GM18511 (cell line): ENCODE measurements around the gene KCNN3.
"Not testable (repeated sequence)": the region's sequence is repeated elsewhere in the genome, so short reads cannot be mapped to it uniquely, and the experiment has no call there.

Source experiments
- ATAC-seq: cut with Tn5 transposase; IDR thresholded peaks from one replicate; pipeline ENCODE4 v1.9.1; 2021; ENCODE audit warnings: mild to moderate bottlenecking, moderate library complexity; ENCODE audit not compliant: unreplicated experiment

The KCNN3 gene

DNA sequence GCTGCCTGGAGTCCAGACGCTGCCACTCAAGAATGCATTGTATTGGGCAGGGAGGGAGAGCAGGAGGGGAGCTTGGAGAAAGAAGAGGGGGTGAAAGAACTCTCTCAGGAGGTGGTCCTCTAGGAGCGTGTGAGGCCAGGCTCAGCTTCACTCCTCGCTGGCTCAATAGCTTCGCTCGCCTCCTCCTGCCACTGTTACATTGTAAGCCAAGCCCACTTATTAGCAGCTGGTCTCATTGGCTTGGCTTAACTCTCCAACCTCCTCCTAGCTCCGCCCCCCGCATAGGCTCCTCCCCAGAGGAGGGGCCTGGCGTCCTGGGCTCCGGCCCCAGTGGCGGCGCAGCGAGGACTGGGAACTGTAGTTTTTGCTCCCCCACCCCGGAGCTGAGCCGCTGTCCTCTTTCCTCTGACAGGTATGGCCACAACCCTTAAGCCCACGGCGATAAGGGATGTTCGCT lies at the start of gene KCNN3:
KCNN3 (minus strand) TSS at position 167 of the 457 bp plus-strand sequence. CDS start 317 bp downstream, outside the sequence.
- ATAC-seq, result peak; percentile 80

DNA sequence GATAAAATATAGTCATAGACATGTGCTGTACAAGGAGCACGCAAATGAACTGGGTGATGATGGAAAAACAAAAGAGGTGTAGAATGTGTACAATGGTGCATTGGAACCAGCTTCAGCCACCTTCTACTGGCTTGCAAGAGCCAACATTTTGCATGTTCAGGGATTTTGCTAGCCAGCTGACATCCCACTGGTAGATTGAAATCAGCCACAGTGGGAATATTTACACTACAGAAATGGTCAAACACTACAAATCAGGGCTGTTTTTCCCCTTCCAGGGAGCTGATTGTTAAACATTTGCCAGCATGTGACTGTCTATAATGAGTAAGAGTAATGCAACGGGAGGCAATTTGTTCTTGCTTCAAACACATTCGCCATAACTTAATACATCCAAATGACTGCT lies 43.2 kb upstream of the KCNN3 start:
- no peak for ATAC-seq

DNA sequence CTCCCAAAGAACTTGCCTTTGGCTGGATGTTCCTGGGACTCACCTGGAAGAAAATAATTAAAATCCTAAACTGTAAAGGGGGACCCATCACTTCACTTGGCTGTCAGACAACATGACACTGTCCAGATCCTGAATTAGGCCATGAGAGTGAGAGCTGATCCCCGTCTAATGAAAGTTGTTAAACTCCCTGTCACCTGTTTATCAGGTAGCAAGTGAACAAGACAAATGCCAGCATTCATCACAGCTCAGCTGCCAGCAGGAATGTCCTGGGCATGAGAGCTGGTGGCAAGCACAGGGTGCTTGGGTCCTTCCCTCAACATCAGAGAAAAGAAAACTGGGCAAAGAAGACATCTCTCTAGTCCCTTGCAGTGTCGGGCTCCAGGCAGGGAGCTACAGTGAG lies 42.7 kb upstream of the KCNN3 start:
- ATAC-seq, result no peak

DNA sequence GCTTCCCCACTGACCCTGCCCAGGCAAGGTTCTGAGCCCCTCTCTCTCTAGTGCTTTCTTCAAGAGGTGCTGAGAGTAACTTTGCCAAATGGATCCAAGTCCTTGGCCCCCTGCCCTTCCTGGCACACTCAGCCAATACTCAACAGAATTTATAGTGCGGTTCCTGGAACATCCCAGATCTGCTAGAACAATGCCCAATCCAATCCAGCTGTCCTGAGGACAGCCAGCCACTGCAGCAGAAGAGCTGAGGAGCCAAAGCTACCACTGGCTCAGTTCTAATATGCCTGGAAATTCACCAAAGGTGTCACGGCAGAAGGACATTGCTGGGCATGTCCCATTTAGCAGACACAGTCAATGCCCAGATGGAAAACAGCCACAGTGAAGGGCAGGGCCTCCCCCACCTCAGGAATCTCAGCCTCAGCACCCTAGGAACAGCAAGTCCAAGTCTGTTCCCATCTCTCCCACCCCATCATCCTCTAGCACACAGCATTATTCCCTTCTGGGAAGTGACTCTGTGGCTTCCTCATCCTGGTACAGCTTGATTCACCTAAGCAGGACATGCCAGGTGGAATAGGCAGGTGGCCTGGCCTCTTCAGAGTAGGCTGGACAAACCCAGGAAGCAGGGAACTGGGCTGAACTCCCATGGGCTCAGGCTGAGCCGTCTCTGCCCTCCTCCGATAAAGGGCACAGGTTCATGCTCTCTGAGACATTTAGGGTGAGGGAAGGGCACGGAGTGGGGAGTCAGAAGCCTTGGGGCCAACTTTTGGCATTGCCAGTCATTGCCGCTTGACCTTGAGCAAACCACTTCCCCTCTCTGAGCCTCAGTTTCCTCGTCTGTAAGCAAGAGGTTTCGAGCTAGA lies 41.8 kb upstream of the KCNN3 start:
- no peak for ATAC-seq

DNA sequence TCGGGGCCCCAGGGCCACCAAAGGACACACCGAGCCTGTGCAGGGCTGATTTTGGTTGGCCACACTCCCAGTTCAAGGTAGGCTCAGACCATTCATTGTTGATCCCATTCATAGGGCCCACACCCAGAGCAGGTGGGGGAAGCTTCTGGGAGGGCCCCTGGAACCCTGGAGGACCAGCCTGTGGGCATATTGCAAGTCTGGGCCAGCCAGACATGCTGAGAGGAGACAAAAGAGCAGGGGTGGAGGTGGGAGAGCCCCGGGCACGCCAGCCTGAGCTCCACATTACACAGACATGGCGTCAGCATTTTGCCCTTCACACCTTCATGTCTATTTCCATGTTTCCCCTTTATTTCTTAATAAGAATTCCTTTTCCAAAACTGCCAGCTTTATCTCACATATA lies 40.8 kb upstream of the KCNN3 start:
- no peak for ATAC-seq

DNA sequence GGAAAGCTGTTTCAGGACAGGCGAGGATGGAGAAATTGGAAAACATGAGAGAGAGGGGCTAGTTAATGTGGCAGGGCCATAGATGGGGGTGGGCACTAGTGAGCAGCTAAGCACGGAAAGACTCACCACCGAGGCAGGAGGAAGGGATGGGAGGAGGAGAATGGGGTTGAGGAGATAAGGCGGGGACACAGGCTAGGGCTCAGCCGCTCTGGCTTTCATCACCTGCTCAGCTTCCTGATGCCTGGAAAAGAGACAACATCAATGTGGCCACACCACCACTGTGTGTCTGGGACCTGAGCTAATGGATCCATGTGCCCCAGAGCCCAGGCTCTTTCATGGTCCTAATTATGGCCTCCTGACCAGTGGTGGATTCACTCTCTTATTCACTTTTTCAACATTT lies 38.9 kb upstream of the KCNN3 start:
- ATAC-seq, result no peak

DNA sequence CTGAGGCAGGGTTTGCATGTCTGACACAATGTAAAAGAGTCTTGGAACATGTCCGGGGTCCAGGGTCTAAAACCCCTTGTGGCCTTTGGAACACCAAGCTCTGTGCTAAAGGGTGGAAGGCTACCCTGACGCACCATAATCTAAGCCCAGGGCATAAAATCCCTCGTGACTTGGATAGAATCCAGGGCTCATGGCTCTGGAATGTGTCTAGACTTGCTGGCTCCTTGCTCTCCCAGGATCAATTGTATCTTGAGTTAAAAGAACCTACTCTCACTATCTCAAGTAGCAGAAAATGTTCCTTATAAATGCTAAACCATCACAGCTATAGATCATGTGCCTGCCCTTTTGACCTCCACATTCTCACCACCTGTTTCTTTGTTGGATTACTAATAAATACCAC lies 38.0 kb upstream of the KCNN3 start:
- ATAC-seq, result not testable (repeated sequence)

DNA sequence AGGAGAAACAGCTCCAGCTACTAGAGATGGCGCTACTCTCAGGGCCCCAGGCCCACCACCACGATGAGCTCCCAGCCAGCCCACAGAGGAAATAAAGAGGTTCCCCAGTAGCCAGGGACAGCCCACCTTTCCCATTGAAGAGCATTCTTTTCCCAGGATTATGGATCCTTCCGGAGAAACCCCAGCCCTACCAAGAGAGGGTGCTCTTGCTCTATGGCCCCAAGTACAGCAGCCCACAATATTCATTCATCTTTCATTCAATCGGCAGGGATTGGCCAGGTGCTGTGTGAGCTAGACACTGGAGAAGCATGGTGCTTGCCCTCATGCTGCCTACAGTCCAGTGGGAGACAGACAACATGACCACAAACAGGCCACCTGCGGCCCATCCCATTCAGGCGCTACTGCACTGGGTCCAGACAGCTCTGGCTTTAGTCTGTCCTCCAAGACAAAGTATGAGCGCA lies 36.6 kb upstream of the KCNN3 start:
- no peak for ATAC-seq

DNA sequence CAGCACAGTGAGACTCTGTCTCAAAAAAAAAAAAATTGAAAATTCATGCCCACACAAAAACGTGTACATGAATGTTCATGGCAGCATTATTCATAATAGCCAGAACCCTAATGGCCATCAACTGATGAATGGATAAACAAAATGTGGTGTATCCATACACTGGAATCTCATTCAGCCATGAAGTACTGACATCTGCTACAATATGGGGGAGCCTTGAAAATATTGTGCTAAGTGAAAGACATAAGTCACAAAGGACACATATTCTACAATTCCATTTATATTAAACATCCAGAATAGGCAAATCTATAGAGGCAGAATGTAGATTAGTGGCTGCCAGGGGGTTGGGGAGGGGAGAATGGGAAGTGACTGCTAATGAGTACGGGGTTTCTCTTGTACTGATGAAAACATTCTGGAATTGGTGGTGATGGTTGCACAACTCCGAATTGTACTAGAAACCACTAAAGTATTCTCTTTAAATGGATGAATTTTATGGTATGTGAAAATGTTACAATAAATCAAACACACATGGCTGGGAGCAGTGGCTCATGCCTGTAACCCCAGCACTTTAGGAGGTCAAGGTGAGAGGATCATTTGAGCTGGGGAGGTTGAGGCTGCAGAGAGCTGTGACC lies 33.0 kb upstream of the KCNN3 start:
- no peak for ATAC-seq

DNA sequence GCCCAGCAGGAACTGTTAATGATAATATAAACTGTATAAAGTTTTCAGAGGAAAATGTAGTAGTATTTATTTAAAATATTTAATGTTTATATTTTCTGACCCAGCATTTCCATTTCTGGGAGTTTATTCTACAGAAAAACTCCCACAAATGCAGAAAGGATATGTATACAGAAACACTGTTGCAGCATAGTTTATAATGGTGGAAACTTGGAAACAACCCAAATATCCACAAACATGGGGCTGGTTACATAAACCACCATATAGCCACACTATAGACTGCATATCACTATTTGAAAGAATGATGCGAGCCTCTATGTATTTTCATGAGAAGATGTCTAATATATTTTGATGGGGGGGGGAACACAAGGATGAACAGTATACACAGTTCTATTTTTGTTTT lies 31.5 kb upstream of the KCNN3 start:
- no peak for ATAC-seq

DNA sequence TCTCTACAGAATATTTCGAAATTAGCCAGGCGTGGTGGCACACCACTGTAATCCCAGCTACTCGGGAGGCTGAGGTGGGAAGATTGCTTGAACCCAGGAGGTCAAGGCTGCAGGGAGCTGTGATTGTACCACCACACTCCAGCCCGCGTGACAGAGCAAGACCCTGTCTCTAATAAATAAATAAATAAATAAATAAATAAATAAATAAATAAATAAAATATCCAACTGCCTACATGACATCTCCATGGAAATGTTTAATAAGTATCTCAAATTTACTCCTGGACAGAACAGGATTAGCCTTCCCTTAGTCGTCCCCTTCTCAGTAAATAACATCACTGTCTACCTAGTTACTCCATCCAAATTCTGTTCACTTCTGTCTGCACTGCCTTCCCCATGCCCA lies 29.0 kb upstream of the KCNN3 start:
- no peak for ATAC-seq

DNA sequence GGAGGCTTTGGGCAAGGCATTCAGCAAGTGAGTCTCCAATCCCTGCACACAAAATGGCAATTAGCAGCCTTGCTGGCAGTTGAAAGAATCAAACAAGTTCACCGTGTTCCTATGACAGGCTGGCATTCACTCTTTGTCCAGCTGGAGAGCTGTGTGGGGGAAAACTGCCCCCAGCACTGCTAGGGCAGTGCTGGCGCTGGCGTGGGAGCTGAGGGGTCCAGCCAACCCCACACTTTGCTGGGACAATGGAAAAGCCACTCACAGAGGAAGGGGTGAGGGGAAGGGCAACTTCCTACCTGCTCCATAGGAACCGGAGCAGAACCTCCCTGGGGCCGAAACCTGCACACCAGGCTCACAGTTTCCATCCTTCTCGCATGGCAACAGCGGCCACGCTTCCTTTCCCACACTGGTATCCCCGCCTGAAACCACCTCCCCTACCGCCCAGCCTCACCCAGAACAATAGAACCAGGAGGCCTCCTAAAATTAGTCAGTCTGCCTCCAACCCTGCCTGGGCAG lies 26.7 kb upstream of the KCNN3 start:
- ATAC-seq, result no peak

DNA sequence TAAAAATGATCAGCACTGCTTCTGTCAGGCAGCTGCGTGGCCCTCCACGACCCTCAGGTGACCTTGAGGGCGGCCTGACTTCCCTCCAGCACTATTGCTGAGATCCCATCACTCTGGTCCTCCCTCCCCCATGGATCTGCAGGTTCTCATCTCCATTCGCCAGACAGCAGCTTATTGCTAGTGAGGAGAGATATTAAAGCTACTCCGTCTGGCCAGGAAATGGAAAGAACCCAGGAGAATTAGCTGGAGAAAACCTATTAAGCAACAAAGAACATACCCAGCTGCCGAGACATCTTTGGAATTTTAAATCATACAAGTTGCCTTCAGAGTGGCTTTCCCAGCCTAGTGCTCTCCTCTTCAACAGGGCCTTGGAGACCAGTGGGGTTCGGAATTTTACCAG lies 25.7 kb upstream of the KCNN3 start:
- ATAC-seq, result no peak

DNA sequence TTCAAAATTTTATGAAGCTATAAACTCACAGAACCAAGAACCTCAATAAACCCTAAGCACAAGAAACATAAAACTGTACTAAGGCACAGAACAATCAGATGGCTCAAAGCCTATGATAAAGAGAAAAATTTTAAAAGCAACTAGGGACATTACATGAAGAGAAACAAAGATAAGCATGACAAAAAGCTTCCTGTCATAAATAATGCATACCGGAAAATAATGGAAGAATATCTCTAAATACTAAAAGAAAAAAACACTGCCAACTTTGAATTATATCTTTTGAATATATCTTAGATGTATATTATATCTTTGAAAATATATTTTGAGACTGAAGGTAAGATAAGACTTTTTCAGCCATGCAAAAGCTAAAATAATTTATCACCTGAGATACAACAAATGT lies 21.4 kb upstream of the KCNN3 start:
- ATAC-seq, result no peak

DNA sequence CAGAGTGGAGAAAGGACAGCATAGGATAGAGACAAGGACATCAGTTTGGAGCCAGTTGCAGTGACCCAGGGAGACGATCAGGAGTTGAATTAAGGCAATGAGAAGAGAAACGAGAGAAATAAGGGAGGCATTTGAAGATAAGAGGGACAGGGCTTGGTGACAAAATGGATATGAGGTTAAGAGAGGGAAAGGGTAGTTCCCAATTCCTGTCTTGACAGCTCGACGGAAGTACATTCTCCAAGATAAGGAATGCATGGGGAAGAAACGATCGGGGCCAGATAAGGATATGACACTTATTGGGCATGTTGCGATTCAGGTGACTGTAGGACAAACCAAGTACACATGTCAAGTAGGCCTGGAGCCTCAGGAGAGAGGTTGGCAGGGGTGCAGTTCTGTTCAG lies 18.7 kb upstream of the KCNN3 start:
- ATAC-seq, result no peak

DNA sequence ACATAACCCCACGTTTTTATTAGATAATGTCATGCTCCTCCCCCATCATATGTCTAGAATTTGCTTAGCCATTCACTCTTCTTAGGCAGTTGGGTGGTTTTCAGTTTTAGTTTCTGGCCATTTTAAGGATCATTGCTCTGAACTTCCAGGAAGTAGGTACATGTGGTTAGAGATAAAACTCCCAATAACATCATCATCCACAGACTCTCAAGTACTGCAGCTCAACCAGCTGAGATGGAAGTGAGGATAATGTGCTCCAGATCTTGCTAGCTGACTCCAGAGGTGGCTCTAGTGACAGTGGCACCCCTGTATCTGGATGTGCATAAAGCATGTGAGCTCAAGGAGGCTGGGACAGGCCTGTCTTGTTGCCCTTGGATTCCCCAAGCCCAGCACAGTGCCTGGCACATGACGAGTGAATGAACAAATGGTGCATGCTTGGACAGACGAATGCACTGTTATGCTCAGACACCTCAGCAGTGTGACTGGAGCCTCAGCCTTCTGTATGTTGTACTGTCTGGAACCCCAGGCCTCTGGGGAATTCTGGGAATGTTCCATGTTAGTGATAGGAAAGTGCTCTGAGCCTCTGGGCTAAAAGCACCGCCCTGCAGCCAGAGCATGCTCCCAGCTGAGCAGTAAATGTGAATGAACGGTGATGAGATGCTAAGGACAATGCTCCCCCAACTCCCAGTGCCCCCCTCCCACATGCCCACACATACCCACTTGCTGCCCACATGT lies 16.4 kb upstream of the KCNN3 start:
- no peak for ATAC-seq

DNA sequence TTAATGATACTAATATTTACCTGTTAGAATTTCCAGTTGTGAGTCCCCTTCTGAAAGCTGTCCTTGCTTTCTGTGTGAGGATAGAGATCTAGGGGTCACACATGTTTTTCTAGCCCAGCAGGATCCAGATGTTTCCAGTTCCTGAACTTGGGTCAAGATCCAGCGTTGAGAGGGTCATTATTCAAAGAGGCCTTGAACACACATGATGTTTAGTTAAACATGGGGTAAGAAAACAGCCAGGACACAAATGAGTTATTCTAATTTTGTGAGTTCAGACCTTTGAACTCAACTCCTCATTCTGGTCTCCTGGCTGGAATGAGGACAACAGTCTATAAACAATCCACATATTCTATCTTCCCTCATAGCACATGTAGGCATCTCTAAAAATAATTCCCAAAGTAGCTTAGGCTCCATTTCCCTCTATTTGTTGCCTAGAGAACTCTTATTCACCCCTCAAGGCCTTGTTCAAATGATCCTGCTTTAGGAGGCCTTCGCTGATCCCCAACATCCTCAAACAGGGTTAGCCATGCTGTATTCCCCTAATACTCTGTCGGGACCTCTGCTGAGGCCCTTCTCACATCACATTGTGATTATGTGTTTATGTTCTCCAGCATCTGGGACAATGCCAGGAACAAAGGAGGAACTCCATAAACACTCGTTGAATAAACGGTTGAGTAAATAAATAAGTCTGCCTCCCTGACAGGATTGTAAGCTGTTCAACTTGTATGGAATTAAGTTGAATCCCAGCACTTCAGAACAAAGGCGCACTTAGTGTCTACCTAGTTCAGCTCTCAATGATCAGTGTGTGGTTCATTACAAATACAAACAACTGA lies 15.0 kb upstream of the KCNN3 start:
- no peak for ATAC-seq

DNA sequence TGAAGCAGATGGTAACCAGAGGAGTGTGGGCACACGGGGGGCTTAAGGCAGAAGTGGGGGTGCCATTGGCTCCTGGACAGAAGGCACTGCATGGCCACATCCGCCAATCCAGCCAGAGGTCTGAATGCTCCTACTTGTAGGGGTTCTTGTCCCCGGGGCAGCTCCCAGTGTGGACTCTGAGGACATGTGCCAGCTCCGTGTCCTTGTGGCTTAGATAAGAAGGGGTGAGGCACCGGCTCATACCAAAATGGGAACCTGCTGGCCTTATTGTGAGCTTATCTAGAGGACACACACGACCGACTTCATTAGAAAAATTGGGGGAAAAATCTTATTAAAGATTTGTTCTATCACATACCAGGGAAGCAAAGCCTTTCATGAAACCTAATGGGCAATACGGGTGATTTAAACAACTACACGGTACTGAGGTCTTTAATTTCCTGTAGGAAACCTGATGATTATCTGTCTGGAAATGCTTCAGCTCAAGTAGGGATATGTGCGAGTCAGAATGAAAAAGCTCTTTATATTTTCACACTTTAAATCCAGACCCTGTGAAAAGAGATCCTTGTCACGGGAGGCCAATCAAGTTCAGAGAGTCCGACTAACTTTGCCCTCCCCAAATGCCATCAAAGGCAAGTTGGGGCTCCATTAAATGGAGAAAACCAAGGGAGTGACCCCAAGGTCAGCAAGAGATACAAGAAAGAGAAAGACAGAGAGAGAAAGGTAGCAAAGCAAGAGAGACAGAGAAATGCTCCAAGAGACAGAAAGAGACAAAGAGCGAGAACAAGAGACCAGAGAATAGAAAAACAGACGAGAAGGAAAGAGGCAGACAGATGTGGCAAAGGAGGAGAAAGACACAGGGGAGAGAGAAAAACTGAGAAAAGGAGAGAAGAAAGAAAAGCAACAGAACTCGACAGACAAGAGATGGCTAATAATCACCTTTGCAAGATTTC lies 14.1 kb upstream of the KCNN3 start:
- no peak for ATAC-seq

DNA sequence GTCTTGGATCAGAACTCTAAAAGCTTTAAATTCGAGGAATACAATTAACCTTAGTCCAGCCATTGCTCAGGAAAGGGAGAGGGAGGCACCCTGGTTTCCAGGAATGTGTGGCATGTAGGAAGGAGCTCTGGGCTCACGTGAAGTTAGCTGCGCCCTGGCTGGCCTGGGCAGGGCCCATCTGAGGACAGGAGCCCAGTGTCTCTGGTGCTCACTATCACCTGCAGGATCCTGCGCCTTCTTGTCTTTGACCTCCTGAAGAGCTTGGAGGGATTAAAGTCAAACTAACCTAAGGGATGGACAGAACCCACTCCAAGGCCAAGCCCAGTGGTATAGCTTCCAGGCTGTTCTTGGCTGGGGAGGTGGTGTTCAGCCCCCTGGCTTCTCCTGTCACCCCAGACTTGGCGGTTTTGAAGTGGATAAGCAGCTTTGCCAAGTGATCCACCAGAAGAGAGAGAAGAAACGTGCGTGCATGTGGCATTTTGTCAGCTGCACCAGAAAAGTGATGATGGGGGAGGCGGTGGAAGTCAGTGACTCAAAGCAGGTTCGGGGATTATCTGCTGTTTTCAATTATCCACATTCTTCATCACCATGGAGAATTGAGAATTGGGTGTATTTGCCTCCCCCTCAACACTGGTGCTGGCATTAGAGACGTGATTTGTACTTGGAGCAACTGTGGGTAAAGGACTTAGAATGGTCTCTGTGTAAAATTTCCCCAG lies 11.9 kb upstream of the KCNN3 start:
- ATAC-seq, result no peak
